Retina (tissue), 1 donor: ENCODE results near the gene ZNF195.
A peak's percentile ranks its signal among the peaks of the same experiment; 100 is the strongest.
"Not testable (repeated sequence)": the region's sequence is repeated elsewhere in the genome, so short reads cannot be mapped to it uniquely, and the experiment has no call there.

Source experiments
- DNase-seq: peaks from one replicate; pipeline ENCODE4 v3.0.0-alpha.2; 2016

The ZNF195 gene

GRCh38 chr11:3378426-3379423 lies at the start of gene ZNF195:
Gene ZNF195 (minus strand): TSS chr11:3379146. CDS start chr11:3379040, 106 bp downstream.
- DNase-seq = peak; percentile 95

DNA sequence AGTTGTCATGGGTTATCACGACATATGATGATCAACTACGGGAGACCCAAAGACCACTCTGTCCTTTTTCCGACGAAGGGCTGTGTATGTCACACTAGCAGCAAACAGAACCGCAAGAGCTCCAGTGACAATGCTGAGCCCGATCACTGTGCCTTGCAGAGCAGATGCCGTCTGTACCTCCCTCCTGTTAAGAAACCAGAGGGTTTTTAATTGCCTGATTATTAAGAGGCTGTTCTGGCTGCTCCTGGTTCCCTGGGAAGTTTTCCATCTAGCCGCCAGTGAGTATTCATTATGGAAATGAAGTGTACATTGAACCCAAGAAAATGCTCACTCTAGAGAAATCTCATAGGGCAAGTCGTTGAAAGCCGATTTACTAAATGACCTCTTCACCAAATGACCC lies 49.1 kb upstream of the ZNF195 start:
- not testable (repeated sequence) for DNase-seq

DNA sequence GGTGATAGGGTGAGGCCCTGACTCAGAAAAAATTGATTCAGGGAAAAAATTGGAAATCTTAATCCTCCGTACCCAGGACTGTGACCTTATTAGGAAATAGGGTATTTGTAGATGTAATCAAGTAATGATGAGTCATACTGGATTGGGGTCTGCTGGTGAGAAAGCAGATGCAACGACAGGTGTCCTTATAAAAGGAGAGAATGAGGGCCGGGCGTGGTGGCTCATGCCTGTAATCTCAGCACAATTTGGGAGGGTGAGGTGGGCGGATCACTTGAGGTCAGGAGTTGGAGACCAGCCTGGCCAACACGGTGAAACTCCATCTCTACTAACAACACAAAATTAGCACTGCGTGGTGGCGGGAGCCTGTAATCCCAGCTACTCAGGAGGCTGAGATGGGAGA lies 47.6 kb upstream of the ZNF195 start:
- DNase-seq = not testable (repeated sequence)

- not testable (repeated sequence) for DNase-seq
These were observed 45.0 kb upstream of the ZNF195 start for GRCh38 chr11:3423928-3424327.

DNA sequence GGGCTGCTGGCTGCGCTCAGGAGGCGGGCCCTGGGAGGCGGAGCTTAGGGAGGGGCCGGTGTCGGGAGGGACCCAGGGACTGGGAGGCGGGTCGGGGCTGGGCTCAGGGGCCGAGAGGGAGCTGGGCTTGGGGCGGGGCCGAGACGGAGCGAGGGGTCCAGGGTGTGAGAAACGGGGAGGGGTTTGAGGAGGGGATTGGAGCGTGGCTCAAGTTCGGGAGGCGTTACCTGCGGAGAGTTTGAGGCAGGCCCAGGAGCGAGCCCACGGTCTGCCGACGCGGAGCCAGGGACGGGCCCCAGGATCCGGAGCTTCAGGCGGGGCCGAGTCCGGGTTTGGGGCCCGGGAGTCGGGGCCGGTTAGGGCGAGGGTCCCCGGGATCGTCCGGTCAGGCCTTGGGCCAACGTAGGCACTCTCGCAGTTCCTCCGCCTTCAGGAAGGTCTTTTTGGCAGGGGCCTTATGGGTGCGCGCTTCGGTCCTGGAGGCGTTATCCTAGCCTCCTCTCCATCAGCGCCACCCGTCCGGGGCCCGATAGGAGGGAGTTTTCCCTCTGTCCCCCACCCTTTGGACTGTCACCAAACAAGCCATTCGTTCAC lies 44.3 kb upstream of the ZNF195 start:
- DNase-seq = peak; percentile 76

GRCh38 chr11:3422380-3423137 lies 43.6 kb upstream of the ZNF195 start:
- DNase-seq = peak; percentile 91

GRCh38 chr11:3421608-3422379 lies 42.8 kb upstream of the ZNF195 start:
- not testable (repeated sequence) for DNase-seq

DNA sequence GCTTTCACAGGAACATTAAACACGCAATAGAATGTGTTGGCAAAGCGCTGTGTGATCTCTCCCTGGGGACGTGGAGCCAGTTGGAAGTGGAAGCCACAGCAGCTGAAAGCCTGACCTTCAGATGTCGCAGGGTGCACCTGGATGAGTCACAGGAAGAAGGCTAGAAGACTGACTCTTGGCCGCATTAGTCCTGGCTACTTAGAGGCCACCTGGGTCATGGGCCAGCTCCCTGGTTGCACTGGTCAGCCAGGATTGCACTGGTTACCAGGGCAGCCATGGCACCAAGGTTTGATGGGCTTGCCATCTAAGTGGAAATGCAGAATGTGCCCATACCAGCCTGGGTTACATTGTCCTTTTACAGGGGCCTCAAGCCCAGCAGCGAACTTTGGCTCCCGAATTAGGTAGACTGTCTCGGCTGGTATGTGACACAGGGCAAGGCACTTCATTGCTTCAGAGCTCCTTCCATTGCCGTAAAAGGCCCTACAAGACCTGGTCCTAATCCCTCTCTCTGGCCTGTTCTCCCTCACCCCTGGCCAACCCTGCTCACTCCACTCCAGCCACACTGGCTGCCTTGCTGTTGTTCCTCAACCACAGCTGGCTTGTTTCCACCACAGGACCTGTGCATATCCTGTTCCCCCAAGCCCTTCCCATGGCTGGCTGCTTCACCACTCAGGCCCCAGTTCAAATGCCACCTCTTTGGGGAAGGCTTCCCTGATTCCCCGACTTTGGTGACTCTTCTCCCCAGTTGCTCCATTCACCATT lies 41.5 kb upstream of the ZNF195 start:
- DNase-seq = not testable (repeated sequence)

DNA sequence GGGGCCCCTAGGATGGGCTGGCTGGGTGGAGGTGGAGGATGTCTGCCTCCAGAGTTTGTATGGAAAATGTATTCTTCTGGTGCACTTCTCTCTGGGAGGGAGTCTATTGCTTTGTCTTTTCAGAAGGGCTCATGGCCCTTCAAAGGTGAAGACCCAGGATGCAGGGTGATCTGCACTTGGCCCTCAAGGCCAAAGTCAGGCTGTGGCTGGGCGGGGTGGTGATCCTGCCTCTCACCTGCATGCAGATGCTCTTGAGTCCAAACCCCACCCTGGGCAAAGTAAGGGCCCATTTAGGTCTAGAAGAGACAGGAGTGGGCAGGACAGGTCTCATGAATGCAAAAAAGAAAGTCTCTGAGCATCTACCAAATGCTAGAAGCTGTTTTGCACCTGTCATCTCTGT lies 40.5 kb upstream of the ZNF195 start:
- not testable (repeated sequence) for DNase-seq

DNA sequence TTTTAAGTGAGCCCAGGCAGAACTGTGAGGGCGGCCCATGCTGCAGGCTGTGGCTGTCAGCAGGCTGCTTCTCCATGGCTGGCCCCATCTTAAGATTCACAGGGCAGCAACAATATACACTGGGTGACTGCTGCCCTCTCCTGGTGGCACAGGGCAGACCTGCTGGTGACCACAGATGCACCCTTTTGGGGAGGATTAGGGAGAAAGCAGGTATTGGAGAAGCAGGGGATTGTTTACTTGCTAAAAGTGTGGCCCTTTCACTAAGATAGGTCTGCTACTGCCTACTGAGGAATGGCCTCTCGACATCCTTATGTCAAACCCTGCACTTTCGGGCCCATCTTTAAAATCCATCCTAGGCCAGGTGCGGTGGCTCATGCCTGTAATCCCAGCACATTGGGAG lies 38.1 kb upstream of the ZNF195 start:
- DNase-seq = peak; percentile 49

- not testable (repeated sequence) for DNase-seq
These were observed 36.4 kb upstream of the ZNF195 start for GRCh38 chr11:3415301-3415700.

DNA sequence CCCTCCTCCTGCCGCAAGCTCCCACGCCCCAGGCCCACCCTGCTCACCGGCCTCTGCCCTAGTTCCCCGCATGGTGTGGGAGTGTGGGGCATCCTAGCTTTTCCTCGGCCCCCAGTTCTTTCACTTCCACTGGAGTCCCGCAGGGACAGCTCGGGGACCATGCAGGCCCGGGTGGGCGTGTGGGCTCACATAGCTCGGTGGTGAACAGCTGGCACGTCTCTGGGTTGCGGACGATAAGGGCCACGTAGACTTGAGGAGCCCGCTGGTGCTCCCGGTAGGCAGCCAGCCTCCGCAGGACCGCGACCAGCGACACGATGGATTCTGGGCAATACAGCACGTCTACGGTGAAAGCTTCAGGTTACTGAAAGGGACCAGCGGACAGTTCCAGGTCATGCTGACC lies 34.7 kb upstream of the ZNF195 start:
- DNase-seq = not testable (repeated sequence)

- DNase-seq = no peak
These were observed 33.9 kb upstream of the ZNF195 start for GRCh38 chr11:3412837-3413236.

DNA sequence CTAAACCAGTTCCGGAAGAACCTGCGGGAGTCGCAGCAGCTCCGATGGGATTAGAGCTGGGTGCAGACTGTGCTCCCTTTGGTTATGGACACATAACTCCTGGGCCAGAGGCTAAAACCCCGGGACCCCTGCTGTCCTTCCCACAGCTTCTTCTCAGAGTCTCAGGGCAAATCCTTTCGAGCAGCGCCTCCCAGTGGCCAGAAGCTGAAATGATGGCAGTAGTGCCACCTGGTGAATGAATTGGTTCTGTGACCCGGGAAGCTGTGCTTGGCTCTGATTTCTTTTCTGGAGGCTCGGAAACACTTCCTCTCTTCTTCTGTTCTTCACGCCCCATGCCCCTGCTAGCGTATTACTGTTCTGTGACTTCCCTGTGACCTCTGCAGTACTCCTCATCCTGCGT lies 29.8 kb upstream of the ZNF195 start:
- DNase-seq = peak; percentile 76

- DNase-seq = not testable (repeated sequence)
These were observed 29.2 kb upstream of the ZNF195 start for GRCh38 chr11:3408058-3408605.

DNA sequence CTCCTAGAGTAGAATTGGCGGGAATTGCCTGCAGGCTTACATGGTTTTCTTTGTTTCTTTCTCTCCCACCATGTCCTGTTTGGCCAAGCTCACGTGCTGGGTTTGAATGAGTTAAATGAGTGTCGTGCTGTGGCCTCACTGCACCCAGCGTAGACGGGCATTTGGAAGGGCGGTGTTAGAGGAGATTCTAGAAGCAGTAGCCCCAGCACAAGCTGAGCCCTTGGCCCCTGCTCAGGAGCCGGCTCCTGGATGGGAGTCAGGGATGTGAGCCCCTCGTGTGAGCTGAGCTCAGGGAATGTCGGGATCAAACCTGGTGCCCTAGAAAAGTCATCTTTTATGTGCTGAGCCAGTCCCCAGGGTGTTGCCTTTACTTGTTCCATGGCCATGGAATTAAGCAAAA lies 28.0 kb upstream of the ZNF195 start:
- DNase-seq = not testable (repeated sequence)

GRCh38 chr11:3406223-3406875 lies 27.4 kb upstream of the ZNF195 start:
- DNase-seq = not testable (repeated sequence)

GRCh38 chr11:3404076-3404925 lies 25.4 kb upstream of the ZNF195 start:
- not testable (repeated sequence) for DNase-seq

DNA sequence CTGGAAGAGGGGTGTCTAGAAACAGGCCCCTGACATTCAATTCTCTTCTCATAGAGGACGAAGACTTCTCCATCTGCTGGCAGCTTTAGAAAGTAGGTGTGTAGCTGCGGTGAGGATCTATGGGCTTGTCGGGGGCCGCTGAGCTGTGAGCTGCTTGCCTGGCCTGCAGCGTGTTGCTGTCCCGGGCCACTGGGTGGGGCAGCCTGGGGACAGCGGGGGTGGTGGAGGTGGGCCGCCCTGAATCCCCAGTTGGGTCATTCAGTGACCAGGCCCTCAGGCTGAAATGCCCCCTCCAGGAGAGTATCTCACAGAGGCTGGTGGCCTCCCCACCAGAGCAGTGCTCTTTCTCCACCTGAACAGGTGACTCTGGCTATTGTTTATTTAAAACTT lies 23.9 kb upstream of the ZNF195 start:
- DNase-seq = not testable (repeated sequence)
